Sigmoid colon (tissue), 7 donors: Measurements from ENCODE around the gene MTF1. TPM values are rescaled to one million over a fixed set of nuclear protein-coding genes. Genes with fewer than 3 reads are reported as not detected.
"Not testable (repeated sequence)": the region's sequence is repeated elsewhere in the genome, so short reads cannot be mapped to it uniquely, and the experiment has no call there.

ENCODE experiments used
- DNase-seq: peaks from one replicate; pipeline ENCODE4 v3.0.0-alpha.2; 2019
- H3K27ac ChIP-seq, 4 donors: fragments of 200-600 bp; sonication (generic); one replicate each; pipeline ENCODE4 v1.5.1; 2016 to 2019; ENCODE audit warnings: mild to moderate bottlenecking in 1 of 4
- H3K27me3 ChIP-seq, 3 donors: fragments of 200-600 bp; sonication (generic); one replicate each; pipeline ENCODE4 v1.5.1; 2019; ENCODE audit warnings: mild to moderate bottlenecking in 1 of 3
- H3K36me3 ChIP-seq, 4 donors: fragments of 200-600 bp; sonication (generic); one replicate each; pipeline ENCODE4 v1.5.1; 2016 to 2019
- H3K4me1 ChIP-seq, 4 donors: fragments of 200-600 bp; sonication (generic); one replicate each; pipeline ENCODE4 v1.5.1; 2017 to 2019
- H3K4me3 ChIP-seq, 4 donors: fragments of 200-600 bp; sonication (generic); one replicate each; pipeline ENCODE4 v1.5.1; 2017 to 2019; ENCODE audit warnings: mild to moderate bottlenecking in 2 of 4, moderate library complexity in 1 of 4
- H3K9me3 ChIP-seq, 4 donors: fragments of 200-600 bp in 3 of 4; sonication (generic) in 3 of 4; one replicate each; pipeline versions ENCODE4 v1.5.1 to v1.6.1; 2013 to 2019
- EP300 ChIP-seq, 4 donors: sonication (generic); formaldehyde crosslinking; IDR thresholded peaks; one replicate each; pipeline ENCODE4 v1.6.1; 2017; ENCODE audit warnings: antibody characterized with exemption in 4 of 4
- POLR2A ChIP-seq, 2 donors: fragments of 450-650 bp; IDR thresholded peaks; one replicate each; pipeline ENCODE4 v1.6.1; 2016; ENCODE audit warnings: antibody characterized with exemption in 2 of 2, mild to moderate bottlenecking in 2 of 2, moderate library complexity in 2 of 2
- POLR2AphosphoS5 ChIP-seq, 4 donors: sonication (generic); formaldehyde crosslinking; IDR thresholded peaks; one replicate each; pipeline ENCODE4 v1.6.1; 2017; ENCODE audit warnings: antibody characterized with exemption in 4 of 4
- WGBS, 2 donors: extraction: QIAGEN DNeasy Blood & Tissue Kit; methylation state at CpG; one replicate each; pipeline ENCODE4 v1.1.7; 2013; 5-methylcytosine and 5-hydroxymethylcytosine counted together
- intact Hi-C: fragments of 100-400 bp; cut with DNase I; formaldehyde crosslinking; loops from one replicate; pipeline ENCODE4 v1.15.1; 2023
- polyA plus RNA-seq, 3 donors: library from polyadenylated mRNA; stranded (reverse); fragments of 200-250 nt; gene quantifications; one replicate each; pipeline ENCODE4 v1.2.3, GENCODE V29; 2013
- total RNA-seq, 4 donors: library from RNA; depleted of rRNA; stranded (reverse); fragments of >200 nt; gene quantifications; one replicate each; pipeline ENCODE4 v1.1.0, GENCODE V29; 2016
- TF ChIP-seq, protein P1 (sequence below), 4 experiments: fragments of 450-650 bp in 3 of 4; fragments of 200-600 bp in 1 of 4; IDR thresholded peaks; one replicate each; pipeline ENCODE4 v1.5.1; 2016 to 2019; ENCODE audit warnings: antibody characterized with exemption in 4 of 4, mild to moderate bottlenecking in 3 of 4, moderate library complexity in 2 of 4
- donor health status: healthy with polysubstance abuse.
- donor health status: Bipolar disorder and iron deficiency.
- donor health status: healthy.

The MTF1 gene
- total RNA-seq: 1 to 10 TPM; 3.9 to 6.6 (median 4.4) TPM
- 1 to 10 TPM; 2.4 to 8.6 (median 5.3) TPM for polyA plus RNA-seq

- peak; percentile 87 to 92 (median 90) for TF ChIP-seq POLR2AphosphoS5 (IDR thresholded peaks at IDR 0.05)
- TF ChIP-seq POLR2A (IDR thresholded peaks at IDR 0.05): peak; percentile 49 to 81
- TF ChIP-seq, protein P1, sequence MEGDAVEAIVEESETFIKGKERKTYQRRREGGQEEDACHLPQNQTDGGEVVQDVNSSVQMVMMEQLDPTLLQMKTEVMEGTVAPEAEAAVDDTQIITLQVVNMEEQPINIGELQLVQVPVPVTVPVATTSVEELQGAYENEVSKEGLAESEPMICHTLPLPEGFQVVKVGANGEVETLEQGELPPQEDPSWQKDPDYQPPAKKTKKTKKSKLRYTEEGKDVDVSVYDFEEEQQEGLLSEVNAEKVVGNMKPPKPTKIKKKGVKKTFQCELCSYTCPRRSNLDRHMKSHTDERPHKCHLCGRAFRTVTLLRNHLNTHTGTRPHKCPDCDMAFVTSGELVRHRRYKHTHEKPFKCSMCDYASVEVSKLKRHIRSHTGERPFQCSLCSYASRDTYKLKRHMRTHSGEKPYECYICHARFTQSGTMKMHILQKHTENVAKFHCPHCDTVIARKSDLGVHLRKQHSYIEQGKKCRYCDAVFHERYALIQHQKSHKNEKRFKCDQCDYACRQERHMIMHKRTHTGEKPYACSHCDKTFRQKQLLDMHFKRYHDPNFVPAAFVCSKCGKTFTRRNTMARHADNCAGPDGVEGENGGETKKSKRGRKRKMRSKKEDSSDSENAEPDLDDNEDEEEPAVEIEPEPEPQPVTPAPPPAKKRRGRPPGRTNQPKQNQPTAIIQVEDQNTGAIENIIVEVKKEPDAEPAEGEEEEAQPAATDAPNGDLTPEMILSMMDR (IDR thresholded peaks at IDR 0.05): peak; percentile 74 to 92 (median 86)
- TF ChIP-seq EP300 (IDR thresholded peaks at IDR 0.05): no peak
- Histone ChIP-seq H3K4me3 (peak within 1 kb of the TSS; percentile 76 to 96 (median 86)), H3K4me1 (peaks cover 0 to 46% (median 42%) of the 10 kb centered on the region in 4 donors), H3K27ac (peak within 1 kb of the TSS; percentile 92 to 97 (median 96)), H3K27me3 (no peaks in the 10 kb centered on the region), H3K36me3 (peaks cover 0 to 56% (median 22%) of the 10 kb centered on the region in 4 donors), H3K9me3 (no peaks in the 10 kb centered on the region)
- peak; percentile 99 for DNase-seq
- intact Hi-C loops: loop anchor here (2.0 kb wide), 2 partner anchors 51 to 169 kb away; partner anchors contain the start of gene YRDC
- 0 to 1% methylated on average over 61 of the region's 61 CpGs for WGBS, 2 donors
Measured at GRCh38 chr1:37859507-37860345, at the start of gene MTF1. MTF1 (minus strand) TSS chr1:37859592; CDS start chr1:37857658, 1,934 bp downstream.

GRCh38 chr1:37908531-37908930 lies 49.1 kb upstream of the MTF1 start:
- H3K4me1 ChIP-seq, H3K4me3 ChIP-seq, DNase-seq, intact Hi-C loops, H3K36me3 ChIP-seq, H3K9me3 ChIP-seq, H3K27me3 ChIP-seq, H3K27ac ChIP-seq: not testable (repeated sequence)
- WGBS, 2 donors: 97% methylated on average over 10 of the region's 10 CpGs

DNA sequence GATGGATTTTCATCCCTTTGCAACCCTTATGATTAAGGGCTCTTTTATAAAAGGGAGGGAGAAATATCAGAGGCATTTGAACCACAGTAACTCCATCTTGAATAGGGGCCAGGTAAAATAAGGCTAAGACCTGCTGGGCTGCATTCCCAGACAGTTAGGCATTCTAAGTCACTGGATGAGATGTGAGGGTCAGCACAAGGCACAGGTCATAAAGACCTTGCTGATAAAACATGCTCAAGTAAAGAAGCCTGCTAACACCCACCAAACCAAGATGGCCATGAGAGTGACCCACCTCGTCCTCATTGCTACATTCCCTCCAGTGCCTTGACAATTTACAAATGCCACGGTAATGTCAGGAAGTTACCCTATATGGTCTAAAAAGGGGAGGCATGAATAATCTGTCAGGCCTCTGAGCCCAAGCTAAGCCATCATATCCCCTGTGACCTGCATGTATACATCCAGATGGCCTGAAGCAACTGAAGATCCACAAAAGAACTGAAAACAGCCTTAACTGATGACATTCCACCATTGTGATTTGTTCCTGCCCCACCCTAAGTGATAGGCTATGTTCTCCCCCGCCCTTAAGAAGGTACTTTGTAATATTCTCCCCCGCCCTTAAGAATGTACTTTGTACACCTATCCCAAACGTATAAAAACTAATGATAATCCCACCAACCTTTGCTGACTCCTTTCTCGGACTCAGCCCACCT lies 48.2 kb upstream of the MTF1 start:
- H3K36me3 ChIP-seq, intact Hi-C loops, H3K4me3 ChIP-seq, H3K9me3 ChIP-seq, DNase-seq, H3K27me3 ChIP-seq, H3K27ac ChIP-seq, H3K4me1 ChIP-seq: not testable (repeated sequence)
- WGBS, 2 donors: 74 to 92% methylated on average over 6 of the region's 6 CpGs

DNA sequence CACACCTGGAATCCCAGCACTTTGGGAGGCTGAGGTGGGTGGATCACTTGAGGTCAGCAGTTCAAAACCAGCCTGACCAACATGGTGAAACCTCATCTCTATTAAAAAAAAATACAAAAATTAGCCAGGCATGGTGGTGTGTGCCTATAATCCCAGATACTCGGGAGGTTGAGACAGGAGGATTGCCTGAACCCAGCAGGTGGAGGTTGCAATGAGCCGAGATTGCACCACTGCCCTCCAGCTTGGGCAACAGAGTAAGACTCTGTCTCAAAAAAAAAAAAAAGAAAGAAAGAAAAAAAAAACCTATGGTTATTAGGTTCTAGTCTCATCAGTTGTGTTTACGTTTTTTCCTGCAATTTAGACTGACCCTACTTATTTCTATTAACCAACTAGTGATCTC lies 47.2 kb upstream of the MTF1 start:
- H3K9me3 ChIP-seq, intact Hi-C loops, H3K27me3 ChIP-seq, H3K4me1 ChIP-seq, H3K27ac ChIP-seq, H3K36me3 ChIP-seq, DNase-seq, H3K4me3 ChIP-seq: not testable (repeated sequence)
- 96 to 98% methylated on average over 3 of the region's 3 CpGs for WGBS, 2 donors

- TF ChIP-seq POLR2A (IDR thresholded peaks at IDR 0.05) (no peak), POLR2AphosphoS5 (IDR thresholded peaks at IDR 0.05) (no peak), EP300 (IDR thresholded peaks at IDR 0.05) (no peak)
- TF ChIP-seq, protein P1 (IDR thresholded peaks at IDR 0.05): no peak
- no peak overlapping the region for H3K4me3 ChIP-seq
- no peak for DNase-seq
- 97 to 100% methylated on average over 1 of the region's 1 CpG for WGBS, 2 donors
- H3K9me3 ChIP-seq: peaks cover 0 to 3% (median 0%) of the 10 kb centered on the region in 4 donors
- H3K36me3 ChIP-seq: peaks cover 0 to 5% (median 0%) of the 10 kb centered on the region in 4 donors
- no peak overlapping the region for H3K27ac ChIP-seq
- H3K4me1 ChIP-seq: no peaks in the 10 kb centered on the region
- no peaks in the 10 kb centered on the region for H3K27me3 ChIP-seq
- intact Hi-C loops: no loop called here
Measured at GRCh38 chr1:37905727-37906126, 46.3 kb upstream of the MTF1 start.

GRCh38 chr1:37903921-37904320 lies 44.5 kb upstream of the MTF1 start:
- H3K27ac ChIP-seq, intact Hi-C loops, H3K9me3 ChIP-seq, H3K4me1 ChIP-seq, H3K27me3 ChIP-seq, H3K36me3 ChIP-seq, DNase-seq, H3K4me3 ChIP-seq: not testable (repeated sequence)
- 96 to 99% methylated on average over 6 of the region's 6 CpGs for WGBS, 2 donors
